GM21529 (cell line): ENCODE results near the gene IZUMO1.
"Not testable (repeated sequence)": the region's sequence is repeated elsewhere in the genome, so short reads cannot be mapped to it uniquely, and the experiment has no call there.

Experiments used
- ATAC-seq: cut with Tn5 transposase; IDR thresholded peaks from one replicate; pipeline ENCODE4 v1.9.1; 2021; ENCODE audit not compliant: unreplicated experiment

IZUMO1 gene

GRCh38 chr19:48746738-48747575 lies at the start of gene IZUMO1:
TSS of gene IZUMO1 (minus strand) at chr19:48746909. CDS start at chr19:48745859, 1,050 bp downstream.
- ATAC-seq, result no peak

- ATAC-seq, result no peak
These were observed 49.0 kb upstream of the IZUMO1 start for GRCh38 chr19:48795685-48796070.

GRCh38 chr19:48795055-48795684 lies 48.5 kb upstream of the IZUMO1 start:
- ATAC-seq, result peak; percentile 78

GRCh38 chr19:48794291-48794690 lies 47.6 kb upstream of the IZUMO1 start:
- ATAC-seq, result no peak

GRCh38 chr19:48793271-48793670 lies 46.6 kb upstream of the IZUMO1 start:
- ATAC-seq, result no peak

- not testable (repeated sequence) for ATAC-seq
These were observed 40.6 kb upstream of the IZUMO1 start for GRCh38 chr19:48787331-48787730.

- ATAC-seq, result not testable (repeated sequence)
These were observed 39.7 kb upstream of the IZUMO1 start for GRCh38 chr19:48786422-48786821.

GRCh38 chr19:48784527-48784926 lies 37.8 kb upstream of the IZUMO1 start:
- ATAC-seq, result no peak

GRCh38 chr19:48780631-48781391 lies 34.1 kb upstream of the IZUMO1 start:
- no peak for ATAC-seq

GRCh38 chr19:48779636-48780035 lies 32.9 kb upstream of the IZUMO1 start:
- ATAC-seq, result no peak

GRCh38 chr19:48777720-48778119 lies 31.0 kb upstream of the IZUMO1 start:
- ATAC-seq, result no peak

- ATAC-seq, result no peak
These were observed 30.4 kb upstream of the IZUMO1 start for GRCh38 chr19:48777139-48777538.

- ATAC-seq, result no peak
These were observed 25.8 kb upstream of the IZUMO1 start for GRCh38 chr19:48772503-48772953.

- no peak for ATAC-seq
These were observed 24.2 kb upstream of the IZUMO1 start for GRCh38 chr19:48770734-48771472.

GRCh38 chr19:48770266-48770665 lies 23.6 kb upstream of the IZUMO1 start:
- no peak for ATAC-seq

- no peak for ATAC-seq
These were observed 22.4 kb upstream of the IZUMO1 start for GRCh38 chr19:48768994-48769713.

GRCh38 chr19:48768171-48768753 lies 21.6 kb upstream of the IZUMO1 start:
- not testable (repeated sequence) for ATAC-seq

- ATAC-seq, result not testable (repeated sequence)
These were observed 19.1 kb upstream of the IZUMO1 start for GRCh38 chr19:48765816-48766215.

- ATAC-seq, result no peak
These were observed 13.9 kb upstream of the IZUMO1 start for GRCh38 chr19:48760504-48761205.
